Loucy (cell line): ENCODE data around the gene CD52.

ENCODE experiments used
- H2AFZ ChIP-seq: fragments of 200-600 bp; sonication (generic); 2 replicates; pipeline ENCODE4 v1.6.0; 2016; ENCODE audit warnings: antibody characterized with exemption, mild to moderate bottlenecking, low read length, moderate library complexity
- H3F3A ChIP-seq: fragments of 200-600 bp; 2 replicates; pipeline ENCODE4 v1.6.0; 2016; ENCODE audit warnings: antibody characterized with exemption, low read depth, mild to moderate bottlenecking
- H3K27me3 ChIP-seq: fragments of 200-600 bp; sonication (generic); 2 replicates; pipeline ENCODE4 v1.6.1; 2014; ENCODE audit warnings: low read length, mild to moderate bottlenecking; ENCODE audit not compliant: insufficient read depth, poor library complexity, severe bottlenecking
- H3K36me3 ChIP-seq: fragments of 200-600 bp; sonication (generic); 2 replicates; pipeline ENCODE4 v1.6.1; 2016; ENCODE audit warnings: low read length; ENCODE audit not compliant: insufficient read depth
- H3K4me1 ChIP-seq: fragments of 200-600 bp; sonication (generic); 2 replicates; pipeline ENCODE4 v1.5.1; 2014; ENCODE audit warnings: low read length, mild to moderate bottlenecking; ENCODE audit not compliant: insufficient read depth, poor library complexity, severe bottlenecking
- H3K4me2 ChIP-seq: fragments of 200-600 bp; sonication (generic); 2 replicates; pipeline ENCODE4 v1.6.0; 2014; ENCODE audit warnings: antibody characterized with exemption, low read length, low read depth, mild to moderate bottlenecking; ENCODE audit not compliant: poor library complexity, severe bottlenecking
- H3K4me3 ChIP-seq: fragments of 200-600 bp; sonication (generic); 2 replicates; pipeline ENCODE4 v1.5.1; 2014; ENCODE audit warnings: low read length, mild to moderate bottlenecking, mixed read lengths; ENCODE audit not compliant: poor library complexity, severe bottlenecking
- H3K79me2 ChIP-seq: fragments of 200-600 bp; sonication (generic); 2 replicates; pipeline ENCODE4 v1.6.1; 2014; ENCODE audit warnings: low read length; ENCODE audit not compliant: insufficient read depth
- H3K9ac ChIP-seq: fragments of 200-600 bp; sonication (generic); 2 replicates; pipeline ENCODE4 v1.6.0; 2014; ENCODE audit warnings: mild to moderate bottlenecking, low read depth, low read length, moderate library complexity; ENCODE audit not compliant: poor library complexity, severe bottlenecking
- H3K9me2 ChIP-seq: fragments of 200-600 bp; sonication (generic); replicated peaks from 2 replicates; pipeline ENCODE4 v1.6.1; 2016; ENCODE audit warnings: low read depth, low read length, mixed read lengths
- H3K9me3 ChIP-seq: fragments of 200-600 bp; sonication (generic); 2 replicates; pipeline ENCODE4 v1.6.1; 2014; ENCODE audit warnings: mild to moderate bottlenecking, antibody characterized with exemption, low read length, low read depth; ENCODE audit not compliant: insufficient read depth
- H4K20me1 ChIP-seq: fragments of 200-600 bp; sonication (generic); 2 replicates; pipeline ENCODE4 v1.6.0; 2014; ENCODE audit warnings: antibody characterized with exemption, low read length, mild to moderate bottlenecking; ENCODE audit not compliant: insufficient read depth, poor library complexity, severe bottlenecking
- CTCF ChIP-seq: fragments of 200-600 bp; sonication (generic); conservative IDR thresholded peaks from 2 replicates; pipeline ENCODE4 v1.5.1; 2014; ENCODE audit warnings: mild to moderate bottlenecking, antibody characterized with exemption, low read length
- EZH2phosphoT487 ChIP-seq: fragments of 200-600 bp; IDR thresholded peaks from 2 replicates; pipeline ENCODE4 v1.6.1; 2018; ENCODE audit warnings: antibody characterized with exemption, mild to moderate bottlenecking, moderate library complexity, borderline replicate concordance

The CD52 gene

DNA sequence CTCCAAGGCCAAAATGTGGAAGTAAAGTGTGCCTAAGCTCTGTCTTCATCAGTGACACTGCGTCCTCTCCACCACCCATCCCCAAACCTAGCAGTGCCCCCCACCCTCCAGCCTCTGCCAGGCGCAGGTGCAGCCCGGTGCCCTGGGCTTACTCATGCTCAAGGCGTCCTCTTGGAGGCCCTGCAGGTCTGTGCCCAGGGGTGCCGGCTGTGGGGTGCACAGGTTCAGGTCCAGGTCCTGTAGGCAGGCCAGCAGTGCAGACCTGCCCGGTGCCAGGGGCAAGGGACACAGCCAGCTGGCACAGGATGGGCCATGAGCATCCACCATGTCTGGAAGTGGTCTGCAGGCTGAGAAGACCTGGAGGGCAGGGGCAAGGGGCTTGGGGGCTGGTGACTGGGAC is 49.7 kb downstream of the CD52 start:
- Histone ChIP-seq H3K4me1 (peaks cover 64% of the 10 kb centered on the region), H3K4me3 (no peak overlapping the region), H4K20me1 (no peaks in the 10 kb centered on the region), H3F3A (0 out of 2 replicates have a peak, but pooled peaks cover 3% of the 10 kb centered on the region), H3K4me2 (peak overlapping the region; percentile 41), H3K9ac (no peak overlapping the region), H2AFZ (no peak overlapping the region), H3K27me3 (no peaks in the 10 kb centered on the region), H3K9me3 (no peaks in the 10 kb centered on the region), H3K79me2 (peaks cover 32% of the 10 kb centered on the region), H3K36me3 (no peaks in the 10 kb centered on the region), H3K9me2 (no peaks in the 10 kb centered on the region)
- TF ChIP-seq EZH2phosphoT487: no peak
- TF ChIP-seq CTCF: no peak

GRCh38 chr1:26368006-26368405 is 50.2 kb downstream of the CD52 start:
- Histone ChIP-seq H3K9me3 (no peaks in the 10 kb centered on the region), H3K79me2 (peaks cover 32% of the 10 kb centered on the region), H3K4me3 (peak overlapping the region; percentile 5), H3K4me2 (peak overlapping the region; percentile 41), H3K36me3 (no peaks in the 10 kb centered on the region), H3F3A (0 out of 2 replicates have a peak, but pooled peaks cover 9% of the 10 kb centered on the region), H3K9ac (no peak overlapping the region), H4K20me1 (no peaks in the 10 kb centered on the region), H2AFZ (no peak overlapping the region), H3K9me2 (no peaks in the 10 kb centered on the region), H3K4me1 (peaks cover 70% of the 10 kb centered on the region), H3K27me3 (no peaks in the 10 kb centered on the region)
- TF ChIP-seq EZH2phosphoT487 (no peak), CTCF (no peak)

DNA sequence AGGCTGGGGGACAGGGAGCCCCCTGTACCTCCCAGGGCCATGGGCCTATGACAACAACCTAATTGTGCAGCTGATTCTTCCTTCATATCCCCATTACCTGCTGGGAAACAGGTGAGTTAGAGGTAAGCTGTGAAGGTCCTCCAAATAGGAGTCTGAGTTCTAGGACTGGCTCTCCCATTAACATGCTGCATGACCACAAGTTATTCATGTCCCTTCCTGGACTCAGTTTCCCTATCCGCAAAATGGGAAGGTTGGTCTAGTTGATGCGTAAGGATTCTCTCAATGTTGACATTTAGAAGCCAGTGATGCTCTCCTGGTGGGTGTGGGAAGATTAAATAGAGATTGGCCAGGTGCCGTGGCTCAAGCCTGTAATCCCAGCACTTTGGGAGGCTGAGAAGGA is 50.7 kb downstream of the CD52 start:
- peaks cover 13% of the 10 kb centered on the region for H3F3A ChIP-seq
- no peak overlapping the region for H3K9ac ChIP-seq
- peaks cover 70% of the 10 kb centered on the region for H3K4me1 ChIP-seq
- peaks cover 32% of the 10 kb centered on the region for H3K79me2 ChIP-seq
- H3K9me3 ChIP-seq: no peaks in the 10 kb centered on the region
- no peaks in the 10 kb centered on the region for H4K20me1 ChIP-seq
- TF ChIP-seq CTCF (no peak), EZH2phosphoT487 (no peak)
- peak overlapping the region; percentile 41 for H3K4me2 ChIP-seq
- no peaks in the 10 kb centered on the region for H3K27me3 ChIP-seq
- H3K4me3 ChIP-seq: peak overlapping the region; percentile 5
- no peaks in the 10 kb centered on the region for H3K36me3 ChIP-seq
- H2AFZ ChIP-seq: no peak overlapping the region
- no peaks in the 10 kb centered on the region for H3K9me2 ChIP-seq
